ENCODE results near the gene ADAMTS4.

Gene ADAMTS4

GRCh38 chr1:161196521-161197451 lies 2.1 kb downstream of the ADAMTS4 start:
- H3K27ac ChIP-seq: no peak overlapping the region

GRCh38 chr1:161196111-161196510 lies 2.7 kb downstream of the ADAMTS4 start:
- TF ChIP-seq CTCF (conservative IDR thresholded peaks at IDR 0.05): no peak
- H3K27ac ChIP-seq: no peak overlapping the region

More at GRCh38 chr1:161196521-161197451, 2.1 kb downstream of the ADAMTS4 start:
- no peak for TF ChIP-seq CTCF (conservative IDR thresholded peaks at IDR 0.05)

- no peak for TF ChIP-seq CTCF (conservative IDR thresholded peaks at IDR 0.05)
- no peak overlapping the region for H3K27ac ChIP-seq
Measured at GRCh38 chr1:161195171-161195570, 3.7 kb downstream of the ADAMTS4 start.

GRCh38 chr1:161193561-161194235 lies 5.2 kb downstream of the ADAMTS4 start:
- H3K27ac ChIP-seq: no peak overlapping the region
- no peak for TF ChIP-seq CTCF (conservative IDR thresholded peaks at IDR 0.05)

GRCh38 chr1:161192476-161193465 lies 6.1 kb downstream of the ADAMTS4 start:
- TF ChIP-seq CTCF (conservative IDR thresholded peaks at IDR 0.05): peak; percentile 92
- H3K27ac ChIP-seq: no peak overlapping the region

GRCh38 chr1:161191971-161192370 lies 6.9 kb downstream of the ADAMTS4 start:
- no peak for TF ChIP-seq CTCF (conservative IDR thresholded peaks at IDR 0.05)
- no peak overlapping the region for H3K27ac ChIP-seq
